ENCODE data around the gene WDR59.

DNA sequence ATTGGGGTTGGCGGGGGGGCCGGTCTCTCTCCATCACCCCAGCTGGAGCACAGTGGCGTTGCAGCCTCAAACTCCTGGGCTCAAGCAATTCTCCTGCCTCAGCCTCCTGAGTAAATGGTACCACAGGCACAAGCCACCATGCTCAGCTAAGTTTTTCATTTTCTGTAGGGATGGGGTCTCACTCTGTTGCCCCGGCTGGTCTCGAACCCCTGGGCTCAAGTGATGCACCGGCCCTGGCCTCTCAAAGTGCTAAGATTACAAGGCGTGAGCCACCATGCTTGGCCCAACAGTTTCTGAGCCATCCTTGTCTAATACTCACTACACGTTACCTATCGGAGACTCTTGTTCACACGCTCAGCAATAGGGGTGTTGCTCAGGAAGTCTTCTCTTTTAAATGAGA, 11.6 kb downstream of the WDR59 start:
- TF ChIP-seq CTCF (IDR thresholded peaks at IDR 0.05) (no peak), EZH2 (IDR thresholded peaks at IDR 0.05) (no peak)

Data from neural progenitor cell (in vitro differentiated cells).